NCI-H1105 (cell line): ENCODE results near the gene ANKRD1.
"Not testable (repeated sequence)": the region's sequence is repeated elsewhere in the genome, so short reads cannot be mapped to it uniquely, and the experiment has no call there.

Experiments
- DNase-seq: peaks from one replicate; lab custom pipeline; 2025; lab: John Stamatoyannopoulos, UW

ANKRD1 gene

DNA sequence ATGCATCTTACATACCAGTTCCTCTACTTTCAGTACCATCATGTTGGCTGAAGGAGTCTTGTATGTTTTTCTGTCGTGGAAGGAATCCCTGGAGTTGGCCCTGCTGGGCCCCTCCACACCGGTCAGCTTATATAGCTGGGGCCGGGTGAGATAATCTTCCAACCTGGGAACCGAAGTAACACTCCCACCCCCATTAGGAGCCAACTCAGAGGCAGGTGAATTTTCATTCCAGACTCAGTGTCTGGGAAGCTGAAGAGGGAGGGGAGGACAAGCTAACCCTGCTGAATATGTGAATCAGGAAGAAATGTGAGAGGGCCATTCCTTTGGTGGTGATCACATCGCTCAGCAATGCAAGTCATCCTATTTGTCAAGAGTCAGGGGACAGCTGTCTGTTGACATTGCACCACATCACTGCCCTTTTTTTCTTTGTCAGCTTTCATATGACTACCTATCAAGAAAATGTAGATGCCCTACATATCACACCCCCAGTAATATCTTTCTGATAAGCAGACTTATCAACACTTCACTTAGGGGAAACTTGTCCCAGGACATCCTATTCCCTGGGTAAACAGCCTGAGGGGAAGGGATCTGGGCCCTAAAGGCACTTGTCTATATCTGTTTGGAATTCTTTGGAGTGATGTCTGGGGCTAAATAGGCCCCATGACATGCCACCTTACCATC is at the start of gene ANKRD1:
TSS of gene ANKRD1 (minus strand) at position 102 of the 681 bp plus-strand sequence. CDS start at position 42, 60 bp downstream.
- DNase-seq: no peak

GRCh38 chr10:90969947-90970673 is 49.2 kb upstream of the ANKRD1 start:
- DNase-seq: no peak

DNA sequence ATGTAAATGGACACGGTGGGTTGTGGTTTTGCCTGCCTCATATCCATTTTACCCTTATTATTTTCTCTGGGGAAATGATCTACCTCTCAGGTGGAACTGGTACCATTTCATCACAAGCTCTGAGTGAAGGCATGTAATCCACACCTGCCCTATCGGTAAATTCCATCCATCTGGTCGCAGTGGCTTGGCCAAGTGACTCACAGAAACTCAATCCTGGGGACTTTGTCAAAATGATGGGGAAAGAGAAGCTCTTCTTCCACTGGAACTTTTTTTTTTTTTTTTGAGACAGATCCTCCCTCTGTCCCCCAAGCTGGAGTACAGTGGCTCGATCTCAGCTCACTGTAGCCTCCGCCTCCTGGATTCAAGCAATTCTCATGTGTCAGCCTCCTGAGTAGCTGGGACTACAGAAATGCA is 48.2 kb upstream of the ANKRD1 start:
- no peak for DNase-seq

DNA sequence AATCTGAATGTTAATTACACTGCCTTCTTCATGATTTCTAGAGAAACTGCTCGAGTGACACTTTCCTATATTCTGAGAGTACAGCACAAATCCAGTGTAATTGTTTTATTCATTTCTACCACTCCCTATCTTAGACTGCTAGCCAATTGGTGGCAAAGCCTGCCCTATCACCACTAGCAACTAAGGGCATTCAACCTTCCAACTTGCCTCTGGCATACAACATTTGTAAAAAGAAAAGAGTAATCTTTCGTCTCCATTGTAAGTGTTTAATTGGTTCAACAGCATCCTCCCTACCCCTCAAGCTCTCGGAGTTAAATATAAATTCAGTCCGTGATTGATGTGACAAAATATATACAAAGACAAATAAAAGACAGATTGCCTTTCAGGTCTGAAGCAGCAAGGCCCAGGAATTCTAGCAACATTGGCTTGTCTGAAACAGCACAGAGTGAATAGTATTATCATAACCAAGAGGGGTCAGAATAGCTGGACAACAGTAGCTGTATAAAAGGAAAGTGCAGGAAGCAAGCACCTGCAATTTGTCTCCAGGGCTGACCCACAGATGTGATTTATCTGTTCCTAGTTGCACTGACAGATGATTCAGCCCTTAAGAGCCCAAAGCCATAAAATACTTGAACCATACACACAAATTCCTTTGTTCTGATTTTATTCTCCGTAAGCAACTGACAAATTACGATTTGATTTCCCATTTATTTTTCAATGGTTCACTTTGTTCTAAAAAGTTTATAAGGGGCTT is 47.6 kb upstream of the ANKRD1 start:
- no peak for DNase-seq

DNA sequence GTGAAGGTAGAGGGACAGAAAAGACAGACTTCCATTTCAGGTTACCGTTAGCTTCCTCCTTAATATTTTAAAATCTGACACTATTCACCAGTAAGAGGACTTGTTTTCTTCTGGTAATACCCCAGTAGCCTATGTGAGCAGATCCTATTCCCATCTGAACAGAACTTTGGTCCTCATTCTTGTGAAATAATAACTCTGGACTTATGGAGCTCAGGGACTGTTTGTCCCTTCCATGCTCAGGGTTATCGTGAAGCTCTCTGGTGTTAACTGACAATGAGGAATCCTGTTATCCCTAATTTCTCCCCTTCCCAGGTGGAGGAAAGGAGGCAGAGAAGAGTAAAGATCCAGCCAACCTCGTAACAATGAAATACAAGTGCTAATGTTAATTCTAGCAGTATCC is 47.0 kb upstream of the ANKRD1 start:
- DNase-seq: no peak

- no peak for DNase-seq
These were observed 45.3 kb upstream of the ANKRD1 start for GRCh38 chr10:90966146-90966545.

DNA sequence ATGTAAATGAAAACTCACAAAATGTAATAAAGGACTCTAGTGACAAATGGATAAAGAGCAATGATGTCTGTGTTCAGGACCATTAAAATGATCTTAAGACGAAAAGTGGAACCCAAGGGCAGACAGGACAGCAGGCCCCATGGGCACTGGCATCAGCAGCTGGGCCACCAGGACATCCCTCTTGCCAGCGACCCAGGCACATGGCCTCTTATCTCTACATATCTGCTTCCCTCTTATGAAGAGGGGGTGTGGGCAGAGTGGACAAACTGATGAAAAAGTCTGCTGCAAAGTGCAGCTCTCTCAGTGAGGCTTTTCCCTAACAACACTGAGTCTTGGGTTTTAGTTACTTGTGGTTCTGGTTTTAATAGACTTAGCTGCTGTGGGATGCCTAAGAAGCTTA is 44.8 kb upstream of the ANKRD1 start:
- no peak for DNase-seq

GRCh38 chr10:90964781-90965465 is 44.0 kb upstream of the ANKRD1 start:
- DNase-seq: no peak

GRCh38 chr10:90963331-90963730 is 42.4 kb upstream of the ANKRD1 start:
- no peak for DNase-seq

- DNase-seq: no peak
These were observed 39.5 kb upstream of the ANKRD1 start for GRCh38 chr10:90960355-90960814.

DNA sequence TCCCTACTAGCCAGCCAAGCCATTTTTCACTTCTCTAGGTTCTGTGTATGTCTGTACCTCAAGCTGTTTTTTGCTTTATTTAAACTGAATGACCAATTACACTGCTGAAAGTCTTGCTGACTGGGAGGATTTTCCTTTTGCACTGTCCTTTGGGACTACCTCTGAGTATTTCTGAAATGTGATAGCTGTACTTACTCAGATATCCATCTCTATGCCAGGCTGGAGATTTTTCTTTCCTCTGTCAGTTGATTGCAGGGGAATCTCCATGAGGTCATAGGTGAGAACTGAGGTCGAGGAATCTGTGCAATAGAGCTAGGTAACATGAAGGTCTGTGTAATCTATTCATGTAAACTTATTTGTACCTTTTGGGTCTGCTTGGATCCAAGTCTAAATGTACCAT is 38.9 kb upstream of the ANKRD1 start:
- no peak for DNase-seq

DNA sequence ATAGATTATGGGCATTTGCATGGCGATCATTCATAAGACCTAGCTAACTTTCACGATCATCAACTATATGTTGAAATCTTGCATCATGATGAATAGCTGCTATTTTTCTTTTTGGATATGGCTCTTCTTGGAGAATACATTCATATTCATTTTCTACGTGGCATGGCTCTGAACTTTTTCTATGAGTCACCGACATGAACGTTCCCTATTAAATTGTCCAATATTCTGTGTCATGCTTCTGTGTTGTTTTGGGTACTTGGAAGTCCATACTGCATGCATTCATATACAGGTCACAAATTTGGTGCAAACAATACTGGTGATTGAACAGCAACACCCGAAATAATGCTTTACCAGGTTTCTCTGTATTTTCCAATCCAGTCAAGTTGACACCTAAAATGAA is 37.9 kb upstream of the ANKRD1 start:
- DNase-seq: no peak

GRCh38 chr10:90947030-90947960 is 26.4 kb upstream of the ANKRD1 start:
- no peak for DNase-seq

DNA sequence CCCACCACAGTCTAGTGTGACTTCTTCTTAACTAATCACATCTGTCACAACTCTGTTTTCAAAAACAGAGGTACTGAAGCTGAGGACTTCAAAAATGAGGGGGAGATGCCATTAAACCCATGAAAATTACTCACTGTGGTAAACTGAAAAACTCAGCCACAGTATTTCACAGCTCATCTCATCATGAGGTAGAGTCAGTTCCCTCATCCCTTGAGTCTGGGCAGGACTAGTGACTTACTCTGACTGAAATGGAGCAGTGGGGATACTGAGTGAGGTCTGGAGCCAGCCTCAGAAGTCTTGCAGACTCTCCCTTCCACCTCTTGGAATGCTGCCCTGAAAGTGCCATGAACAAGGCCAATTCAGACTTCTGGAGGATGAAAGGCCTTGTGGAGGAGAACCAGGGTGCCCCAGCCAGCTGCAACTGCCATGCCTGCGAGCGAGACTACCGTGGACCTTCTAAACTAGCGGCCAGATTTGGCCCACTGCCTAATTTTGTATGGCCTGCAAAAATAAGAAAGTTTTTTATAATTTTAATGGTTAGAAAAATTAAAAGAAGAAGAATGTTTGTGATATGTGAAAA is 24.7 kb upstream of the ANKRD1 start:
- DNase-seq: no peak

- no peak for DNase-seq
These were observed 23.9 kb upstream of the ANKRD1 start for GRCh38 chr10:90944749-90945148.

DNA sequence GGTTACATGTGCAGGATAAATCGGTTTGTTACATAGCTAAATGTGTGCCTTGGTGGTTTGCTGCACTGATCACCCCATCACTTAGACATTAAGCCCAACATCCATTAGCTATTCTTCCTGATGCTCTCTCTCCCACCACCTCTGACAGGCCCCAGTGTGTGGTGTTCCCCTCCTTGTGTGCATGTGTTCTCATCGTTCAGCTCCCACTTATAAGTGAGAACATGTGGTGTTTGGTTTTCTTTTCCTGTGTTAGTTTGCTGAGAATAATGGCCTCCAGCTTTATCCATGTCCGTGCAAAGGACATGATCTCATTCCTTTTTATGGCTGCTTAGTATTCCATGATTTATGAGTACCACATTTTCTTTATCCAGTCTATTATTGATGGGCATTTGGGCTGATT is 22.1 kb upstream of the ANKRD1 start:
- not testable (repeated sequence) for DNase-seq

GRCh38 chr10:90939648-90940047 is 18.8 kb upstream of the ANKRD1 start:
- DNase-seq: no peak

- DNase-seq: no peak
These were observed 18.2 kb upstream of the ANKRD1 start for GRCh38 chr10:90939116-90939515.

DNA sequence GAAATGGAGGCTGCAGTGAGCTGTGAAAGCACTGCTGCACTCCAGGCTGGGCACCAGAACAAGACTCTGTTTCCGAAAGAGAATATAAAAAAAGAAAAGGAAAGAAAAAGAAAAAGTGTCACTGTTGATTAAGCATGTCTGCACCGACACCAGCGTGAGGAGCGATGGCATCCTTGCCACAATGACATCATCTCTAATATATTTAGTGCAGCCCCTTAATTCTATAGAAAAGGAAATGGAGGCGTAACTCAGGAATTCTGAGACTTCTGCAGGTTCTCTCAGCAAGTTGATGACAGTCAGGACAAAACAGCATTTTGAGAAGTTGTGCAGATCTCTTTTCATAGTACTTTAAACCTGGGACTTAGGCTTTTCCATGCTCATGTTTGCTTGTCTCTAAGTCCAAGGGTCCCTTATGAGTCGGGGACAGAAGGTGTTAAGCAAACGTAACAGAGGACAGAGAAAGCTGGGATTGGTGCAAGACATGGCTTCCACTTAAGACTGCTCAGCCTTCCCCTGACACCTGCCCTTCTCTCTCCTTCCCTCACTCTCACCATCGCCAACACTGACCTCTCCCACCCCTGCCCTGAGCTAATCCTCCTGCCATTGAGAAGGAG is 16.9 kb upstream of the ANKRD1 start:
- DNase-seq: no peak

DNA sequence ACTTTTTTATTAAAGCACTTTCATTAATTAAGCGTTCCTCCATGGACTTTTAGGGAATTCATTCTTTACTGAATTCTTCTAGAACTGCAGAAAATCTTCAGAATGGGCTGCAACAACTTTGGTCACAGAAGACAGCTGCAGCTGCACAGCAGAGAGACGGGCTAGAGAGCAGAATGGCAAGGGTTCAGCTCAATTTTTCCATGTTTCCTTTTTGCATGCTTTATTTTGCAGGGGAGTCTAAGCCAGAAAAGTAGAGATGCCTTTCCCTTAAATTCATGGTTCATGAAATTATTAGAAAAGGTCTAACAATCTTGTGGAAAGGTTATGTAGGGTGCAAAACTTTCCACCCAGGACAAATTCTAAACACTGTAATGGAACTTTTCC is 15.4 kb upstream of the ANKRD1 start:
- no peak for DNase-seq
